ENCODE data around the gene OR13C8.
"Not testable (repeated sequence)": the region's sequence is repeated elsewhere in the genome, so short reads cannot be mapped to it uniquely, and the experiment has no call there.

The OR13C8 gene, protein sequence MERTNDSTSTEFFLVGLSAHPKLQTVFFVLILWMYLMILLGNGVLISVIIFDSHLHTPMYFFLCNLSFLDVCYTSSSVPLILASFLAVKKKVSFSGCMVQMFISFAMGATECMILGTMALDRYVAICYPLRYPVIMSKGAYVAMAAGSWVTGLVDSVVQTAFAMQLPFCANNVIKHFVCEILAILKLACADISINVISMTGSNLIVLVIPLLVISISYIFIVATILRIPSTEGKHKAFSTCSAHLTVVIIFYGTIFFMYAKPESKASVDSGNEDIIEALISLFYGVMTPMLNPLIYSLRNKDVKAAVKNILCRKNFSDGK

GRCh38 chr9:104568868-104569267 lies at the start of gene OR13C8:
Gene OR13C8 (plus strand): TSS chr9:104569168. CDS start chr9:104569168, 0 bp downstream.
- DNase-seq = no peak

DNA sequence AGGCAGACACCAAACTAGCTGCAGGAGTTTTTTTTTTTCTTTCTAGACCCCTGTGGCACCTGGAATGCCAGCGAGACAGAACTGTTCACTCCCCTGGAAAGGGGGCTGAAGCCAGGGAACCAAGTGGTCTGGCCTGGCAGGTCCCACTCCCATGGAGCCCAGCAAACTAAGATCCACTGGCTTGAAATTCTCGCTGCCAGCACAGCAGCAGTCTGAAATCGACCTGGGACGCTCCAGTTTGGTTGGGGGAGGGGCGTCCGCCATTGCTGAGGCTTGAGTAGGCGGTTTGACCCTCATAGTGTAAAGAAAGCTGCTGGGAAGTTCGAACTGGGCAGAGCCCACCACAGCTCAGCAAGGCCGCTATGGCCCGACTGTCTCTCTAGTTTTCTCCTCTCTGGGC lies 48.7 kb upstream of the OR13C8 start:
- not testable (repeated sequence) for DNase-seq

DNA sequence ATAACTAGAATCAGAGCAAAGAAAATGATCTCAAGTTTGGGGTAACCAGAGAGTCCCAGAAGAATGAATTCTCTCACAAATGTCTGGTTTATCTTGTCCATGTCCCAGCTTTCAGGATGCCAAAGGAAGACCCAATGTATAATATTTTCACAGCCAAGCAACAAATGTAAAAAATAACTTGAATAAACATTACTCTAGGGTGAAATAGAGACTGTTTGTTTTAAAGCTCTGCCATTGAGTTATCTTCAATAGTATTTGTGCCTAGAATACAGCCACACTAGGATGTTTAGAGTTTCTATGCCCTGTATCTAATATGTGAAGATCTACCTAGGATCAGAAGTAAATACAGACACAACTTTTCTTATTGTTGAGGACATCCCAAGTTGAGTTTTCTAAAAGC lies 41.9 kb upstream of the OR13C8 start, which contains the start of gene OR13C4:
Gene OR13C4 (minus strand): TSS at position 101 of the 400 bp plus-strand sequence. CDS start 0 bp downstream, at position 101.
- no peak for DNase-seq

DNA sequence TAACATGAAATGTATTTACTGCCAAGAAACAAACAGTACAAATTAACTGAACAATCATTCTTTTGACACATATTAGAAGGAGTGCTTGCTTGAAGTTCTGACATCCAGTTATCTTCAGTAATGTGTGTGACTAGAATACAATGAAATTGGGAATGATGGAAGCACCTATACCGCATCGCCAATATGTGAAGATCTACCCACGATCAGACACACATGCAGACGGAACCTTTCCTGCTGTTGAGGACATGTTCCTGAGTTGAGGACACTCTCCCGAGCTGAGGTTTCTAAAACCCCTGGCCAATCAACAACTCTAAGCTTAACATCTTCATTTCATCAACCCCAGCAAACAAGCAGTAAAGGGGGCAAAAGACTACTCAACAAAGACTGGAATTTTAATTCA lies 32.2 kb upstream of the OR13C8 start, which contains the start of gene OR13C3:
Gene OR13C3 (minus strand): TSS at position 101 of the 400 bp plus-strand sequence. CDS start 133 bp downstream, outside the sequence.
- no peak for DNase-seq

GRCh38 chr9:104539275-104539674 lies 29.7 kb upstream of the OR13C8 start:
- DNase-seq = no peak

DNA sequence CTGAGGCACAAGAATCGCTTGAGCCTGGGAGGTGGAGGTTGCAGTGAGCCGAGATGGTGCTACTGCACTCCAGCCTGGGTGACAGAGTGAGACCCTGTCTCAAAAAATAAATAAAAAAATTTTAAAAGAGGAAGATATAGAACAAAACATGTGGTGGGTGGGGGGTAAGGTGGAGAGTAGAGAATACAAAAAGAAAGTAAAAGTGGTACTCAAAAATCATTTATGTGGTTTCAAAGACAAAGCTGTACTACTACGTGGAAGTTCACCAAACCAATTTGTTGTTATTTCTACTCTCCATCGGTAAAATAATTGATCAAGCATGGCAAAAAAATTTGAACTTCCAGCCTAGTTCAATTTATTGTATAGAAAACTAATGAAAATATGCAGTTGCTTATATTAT lies 24.3 kb upstream of the OR13C8 start:
- DNase-seq = no peak

GRCh38 chr9:104553261-104553660 lies 15.7 kb upstream of the OR13C8 start:
- DNase-seq = no peak

DNA sequence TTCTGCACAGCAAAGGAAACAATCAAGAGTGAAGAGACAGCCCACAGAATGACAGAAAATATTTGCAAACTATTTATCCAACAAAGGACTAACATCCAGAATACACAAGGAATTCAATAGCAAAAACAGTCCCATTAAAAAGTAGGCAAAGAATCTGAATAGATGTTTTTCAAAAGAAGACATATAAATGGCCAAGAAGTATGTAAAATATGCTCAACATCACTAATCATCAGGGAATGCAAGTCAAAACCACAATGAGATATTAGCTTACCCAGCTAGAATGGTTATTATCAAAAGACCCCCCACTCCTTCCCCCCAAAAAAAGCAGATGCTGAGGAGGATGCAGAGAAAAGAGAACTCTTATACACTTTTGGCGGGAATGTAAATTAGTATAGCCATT lies 13.4 kb upstream of the OR13C8 start:
- DNase-seq = no peak

- DNase-seq = no peak
These were observed 11.9 kb upstream of the OR13C8 start for GRCh38 chr9:104556830-104557634.

- no peak for DNase-seq
These were observed 4.6 kb upstream of the OR13C8 start for GRCh38 chr9:104564358-104564757.

DNA sequence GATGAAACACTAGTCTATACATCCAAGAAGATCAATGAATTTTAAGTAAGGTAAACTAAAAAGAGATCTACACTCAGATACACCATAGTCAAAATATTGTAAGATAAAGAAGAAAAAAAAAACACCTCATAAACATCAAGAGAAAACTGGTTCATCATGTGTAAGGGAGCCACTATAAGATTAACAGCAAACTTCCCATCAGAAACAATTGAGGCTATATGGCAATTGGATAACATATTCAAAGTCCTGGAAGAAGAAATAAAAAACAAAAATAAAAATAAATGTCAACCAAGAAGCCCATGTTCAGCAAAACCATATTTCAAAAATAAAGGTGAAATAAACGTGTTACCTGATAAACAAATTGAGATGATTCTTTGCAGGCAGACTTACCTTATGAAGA lies 3.6 kb downstream of the OR13C8 start:
- DNase-seq = no peak

DNA sequence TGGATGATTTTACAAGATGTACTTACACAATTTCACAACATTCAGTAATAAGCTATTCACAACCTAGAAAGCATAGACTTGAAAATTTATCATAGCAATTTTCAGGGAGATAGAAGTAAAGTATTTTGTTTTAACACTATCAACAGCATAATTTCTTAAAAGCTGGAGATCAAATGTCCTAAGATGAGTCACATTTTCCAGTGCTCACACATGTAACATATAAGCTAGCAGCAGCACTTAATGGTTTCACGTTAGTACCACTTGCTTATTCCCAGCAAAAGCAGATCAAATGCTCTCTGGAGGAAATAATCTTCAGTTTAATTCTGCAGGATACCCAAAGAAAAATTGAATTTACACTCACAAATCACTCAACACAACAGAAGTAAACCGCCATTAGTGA lies 6.5 kb downstream of the OR13C8 start:
- no peak for DNase-seq

- DNase-seq = no peak
These were observed 8.3 kb downstream of the OR13C8 start for GRCh38 chr9:104577263-104577662.

GRCh38 chr9:104580562-104580961 lies 11.6 kb downstream of the OR13C8 start:
- DNase-seq = no peak

GRCh38 chr9:104586496-104587180 lies 17.7 kb downstream of the OR13C8 start:
- no peak for DNase-seq

GRCh38 chr9:104589626-104590025 lies 20.7 kb downstream of the OR13C8 start:
- DNase-seq = no peak

GRCh38 chr9:104598749-104599148 lies 29.8 kb downstream of the OR13C8 start:
- not testable (repeated sequence) for DNase-seq

GRCh38 chr9:104599313-104599712 lies 30.3 kb downstream of the OR13C8 start, which contains the start of gene OR13C5:
Gene OR13C5 (minus strand): TSS chr9:104599413. CDS start chr9:104599413, 0 bp downstream.
- DNase-seq = not testable (repeated sequence)

DNA sequence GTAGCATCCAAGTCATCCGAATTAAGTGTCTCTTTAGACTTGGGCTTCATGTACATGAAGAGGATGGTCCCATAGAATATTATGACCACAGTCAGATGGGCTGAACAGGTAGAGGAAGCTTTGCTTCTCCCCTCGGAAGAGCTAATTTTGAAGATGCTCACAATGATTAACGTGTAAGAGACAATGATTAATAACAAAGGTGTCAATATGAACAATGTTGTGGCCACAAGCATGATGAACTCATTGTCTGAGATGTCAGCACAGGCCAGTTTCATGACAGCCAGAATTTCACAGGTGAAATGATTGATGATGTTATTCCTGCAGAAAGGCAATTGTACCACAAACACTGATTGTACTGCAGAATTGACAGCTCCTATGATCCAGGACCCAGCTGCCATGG lies 35.8 kb downstream of the OR13C8 start:
- DNase-seq = no peak

DNA sequence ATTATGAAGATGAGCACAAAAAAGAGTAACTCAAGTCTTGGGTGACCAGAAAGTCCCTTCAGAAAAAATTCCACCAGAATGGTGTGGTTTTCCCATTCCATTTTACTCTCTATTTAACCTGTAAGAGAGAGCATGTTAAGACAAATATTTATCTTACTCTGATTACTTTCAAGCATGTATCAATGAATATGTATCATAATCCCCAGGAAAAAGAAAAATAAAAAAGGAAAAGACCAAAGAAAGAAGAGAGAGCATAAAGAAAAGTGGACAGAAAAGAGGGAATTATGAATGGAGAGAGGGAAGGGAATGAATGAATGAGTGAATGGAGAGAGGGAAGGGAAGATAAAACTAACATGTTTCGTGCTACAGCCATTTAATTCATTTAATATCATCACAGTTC lies 36.6 kb downstream of the OR13C8 start, which contains the start of gene OR13C2:
Gene OR13C2 (minus strand): TSS at position 101 of the 400 bp plus-strand sequence. CDS start 0 bp downstream, at position 101.
- not testable (repeated sequence) for DNase-seq

GRCh38 chr9:104606152-104606551 lies 37.2 kb downstream of the OR13C8 start:
- DNase-seq = no peak

DNA sequence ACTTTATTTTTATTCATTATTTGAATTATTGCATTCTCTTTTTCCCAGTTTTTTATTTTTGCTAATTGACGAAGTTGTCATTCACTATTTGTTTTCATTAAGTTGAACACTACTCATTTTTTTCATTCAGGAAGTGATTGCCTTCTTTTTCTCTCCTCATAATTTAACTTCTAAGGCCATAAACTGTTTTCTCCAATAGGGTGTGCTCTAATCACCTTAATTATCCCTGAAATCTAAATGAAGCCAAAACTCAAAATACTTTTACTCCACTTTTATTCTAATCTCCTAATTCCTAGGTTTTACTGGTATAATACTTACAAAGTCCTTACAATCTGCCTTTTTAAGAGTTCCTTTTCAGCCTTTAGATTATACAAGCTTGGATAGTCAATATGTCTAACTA lies 39.4 kb downstream of the OR13C8 start:
- DNase-seq = peak in 1 of 2 experiments; percentile 22

- no peak for DNase-seq
These were observed 42.2 kb downstream of the OR13C8 start for GRCh38 chr9:104611213-104611612.

Data from SW 1271 (cell line).